K562 (cell line): ENCODE measurements around the gene BET1L. TPM values are rescaled to one million over a fixed set of nuclear protein-coding genes. Genes with fewer than 3 reads are reported as not detected.

ENCODE experiments used
- ATAC-seq: fragments of 200-7000 bp; cut with Tn5 transposase; 3 replicates; pipeline ENCODE4 v1.9.1; 2020; ENCODE audit warnings: moderate library complexity
- BruUV-seq: library from RNA; stranded (reverse); fragments of 400-500 nt; replicated peaks from 2 replicates; lab custom pipeline; 2021; lab: Mats Ljungman, UMichigan
- CTCF ChIA-PET: fragments of 300-600 bp; formaldehyde crosslinking; extraction: SDS; loops from one replicate; lab custom pipeline; 2021; ENCODE audit warnings: low intra/inter-chr PET ratio; lab: Yijun Ruan, JAX
- POLR2A ChIA-PET: fragments of 300-600, 350-650 bp; sonication (Branson Sonifier 250); formaldehyde crosslinking; extraction: SDS; loops from one replicate; lab custom pipeline; 2021; ENCODE audit warnings: antibody characterized with exemption, inconsistent platforms; lab: Yijun Ruan, JAX
- DNase-seq, 4 experiments: peaks; one replicate each; pipeline versions ENCODE4 v3.0.0 to v3.0.0-alpha.2; 2011 to 2018; ENCODE audit warnings: low spot score in 3 of 4, mixed read lengths in 3 of 4; ENCODE audit errors: extremely low read depth in 1 of 4
- FAIRE-seq: peaks from 2 replicates; lab custom pipeline; 2011; peaks lifted over from hg19 to GRCh38; lab: Jason Lieb, UNC
- H2AFZ ChIP-seq: 2 replicates; pipeline ENCODE4 v1.6.0; 2011; ENCODE audit warnings: low read depth, low read length, control low read depth, inconsistent platforms
- H3K27ac ChIP-seq: fragments of 200-600 bp; 3 replicates; pipeline ENCODE4 v1.8.0; 2011; ENCODE audit warnings: low read depth, mild to moderate bottlenecking, control low read depth, inconsistent platforms, low read length, moderate library complexity, mixed read lengths; ENCODE audit errors: extremely low read depth
- H3K27me3 ChIP-seq, 2 experiments: fragments of 300-600 bp in 1 of 2; 2 replicates in 1 of 2; 3 replicates in 1 of 2; pipeline versions ENCODE4 v1.6.0 to v1.8.0; 2011; ENCODE audit warnings: inconsistent platforms in 2 of 2, low read length in 2 of 2, mild to moderate bottlenecking in 1 of 2, mixed read lengths in 1 of 2, moderate library complexity in 1 of 2; ENCODE audit not compliant: control insufficient read depth in 2 of 2, insufficient read depth in 2 of 2
- H3K36me3 ChIP-seq: fragments of 300-600 bp; 3 replicates; pipeline ENCODE4 v1.8.0; 2011; ENCODE audit warnings: mild to moderate bottlenecking, low read length, inconsistent platforms; ENCODE audit not compliant: control insufficient read depth, insufficient read depth
- H3K4me1 ChIP-seq, 2 experiments: fragments of 200-600 bp in 1 of 2; replicated peaks in 1 of 2; 2 replicates in 1 of 2; 3 replicates in 1 of 2; pipeline versions ENCODE4 v1.5.1 to v1.8.0; 2011; ENCODE audit warnings: inconsistent platforms in 2 of 2, low read length in 2 of 2, mild to moderate bottlenecking in 1 of 2, mixed read lengths in 1 of 2, moderate library complexity in 1 of 2; ENCODE audit not compliant: control insufficient read depth in 2 of 2, insufficient read depth in 2 of 2
- H3K4me2 ChIP-seq: 2 replicates; pipeline ENCODE4 v1.6.1; 2011; ENCODE audit warnings: low read length, control low read depth, inconsistent platforms, mixed read lengths; ENCODE audit not compliant: insufficient read depth
- H3K4me3 ChIP-seq: fragments of 200-600 bp; sonication (generic), shearing (Covaris generic); 2 replicates; pipeline ENCODE4 v1.5.1; 2016; ENCODE audit warnings: control low read depth, inconsistent platforms
- H3K79me2 ChIP-seq: fragments of 200-600 bp; 3 replicates; pipeline ENCODE4 v1.8.0; 2011; ENCODE audit warnings: low read length, inconsistent platforms; ENCODE audit not compliant: control insufficient read depth, insufficient read depth
- H3K9ac ChIP-seq, 2 experiments: 2 replicates each; pipeline versions ENCODE4 v1.6.0 to v1.6.1; 2011; ENCODE audit warnings: low read depth in 2 of 2, low read length in 2 of 2, control low read depth in 1 of 2, inconsistent platforms in 1 of 2, mild to moderate bottlenecking in 1 of 2, mixed read lengths in 1 of 2; ENCODE audit not compliant: insufficient read depth in 1 of 2
- H3K9me1 ChIP-seq: one replicate; pipeline ENCODE4 v1.6.0; 2011; ENCODE audit warnings: inconsistent platforms, mild to moderate bottlenecking, low read length, moderate library complexity; ENCODE audit not compliant: control insufficient read depth, insufficient read depth
- H3K9me3 ChIP-seq: replicated peaks from 2 replicates; pipeline ENCODE4 v1.5.1; 2011; ENCODE audit warnings: low read depth, low read length, inconsistent platforms; ENCODE audit not compliant: control insufficient read depth, insufficient read depth
- H4K20me1 ChIP-seq: replicated peaks from 2 replicates; pipeline ENCODE4 v1.6.1; 2011; ENCODE audit warnings: low read length, inconsistent platforms, mixed read lengths; ENCODE audit not compliant: control insufficient read depth, insufficient read depth
- CEBPG ChIP-seq, 3 experiments: fragments of 200-800 bp in 1 of 3; sonication (Bioruptor generic) in 1 of 3; sonication (generic) in 1 of 3; formaldehyde crosslinking in 1 of 3; IDR thresholded peaks in 2 of 3; conservative IDR thresholded peaks in 1 of 3; 2 replicates each; pipeline versions ENCODE4 v1.6.1 to v1.8.0; 2016 to 2022; ENCODE audit warnings: missing compliant biosample characterization in 2 of 3, missing genetic modification characterization in 2 of 3, mild to moderate bottlenecking in 1 of 3, missing genetic modification reagents in 1 of 3
- POLR2AphosphoS2 ChIP-seq: IDR thresholded peaks from 2 replicates; pipeline ENCODE4 v1.6.1; 2012; ENCODE audit warnings: low read length, improper control_type of control experiment
- POLR2G ChIP-seq: fragments of 200-400 bp; formaldehyde crosslinking; IDR thresholded peaks from 2 replicates; pipeline ENCODE4 v1.6.1; 2017; ENCODE audit warnings: low read depth, mild to moderate bottlenecking, antibody characterized with exemption, low read length, moderate library complexity
- RBFOX2 ChIP-seq: fragments of 200-400 bp; formaldehyde crosslinking; IDR thresholded peaks from 2 replicates; pipeline ENCODE4 v1.6.1; 2017; ENCODE audit warnings: low read depth, mild to moderate bottlenecking, low read length, moderate library complexity
- WGBS: fragments of 100-300 bp; shearing (Covaris generic); methylation state at CpG from one replicate; pipeline ENCODE4 v1.1.6; 2016; ENCODE audit warnings: low coverage, mixed read lengths; ENCODE audit not compliant: insufficient coverage; ENCODE audit errors: missing lambda C conversion rate; 5-methylcytosine and 5-hydroxymethylcytosine counted together
- in situ Hi-C: fragments of 300-500 bp; cut with MboI; formaldehyde crosslinking; loops from 4 replicates; pipeline ENCODE4 v1.15.0; 2018; ENCODE audit warnings: inconsistent platforms, mixed read lengths
- intact Hi-C: fragments of 100-400 bp; cut with micrococcal nuclease; formaldehyde crosslinking; loops from 2 replicates; pipeline ENCODE4 v1.14.2; 2022
- polyA plus RNA-seq, 8 experiments: library from polyadenylated mRNA; depleted of rRNA in 4 of 8; stranded (reverse) in 5 of 8; unstranded in 3 of 8; fragments of >200 nt; fragmentation: Nextera tagmentation in 2 of 8; fragmentation: Illumina TruSeq in 1 of 8; extraction: Ambion mirVana in 2 of 8; extraction: Trizol in 1 of 8; gene quantifications; 2 replicates each; pipeline versions ENCODE4 v1.2.1 to v1.2.3, GENCODE V29; 2011 to 2014; ENCODE audit warnings: inconsistent platforms in 1 of 8, missing spikeins in 1 of 8
- total RNA-seq, 7 experiments: library from RNA; depleted of rRNA in 6 of 7; stranded (reverse); fragments of >200 nt in 6 of 7; fragmentation: Illumina TruSeq in 2 of 7; extraction: Trizol in 2 of 7; gene quantifications; 2 replicates each; pipeline versions ENCODE4 v1.2.1 to v1.2.3, GENCODE V29; 2011 to 2021; ENCODE audit warnings: low replicate concordance in 1 of 7
- TF ChIP-seq, protein P1 (sequence below): fragments of 450-650 bp; IDR thresholded peaks from 2 replicates; pipeline ENCODE4 v1.6.1; 2017; ENCODE audit warnings: mild to moderate bottlenecking, moderate library complexity

The BET1L gene
- total and polyA plus RNA-seq, 9 of the 15 experiments (the other 6 are each of a cell fraction or from before 2014, with no cell fraction given) = 9.9 to 69.1 (median 19.9) TPM

DNA sequence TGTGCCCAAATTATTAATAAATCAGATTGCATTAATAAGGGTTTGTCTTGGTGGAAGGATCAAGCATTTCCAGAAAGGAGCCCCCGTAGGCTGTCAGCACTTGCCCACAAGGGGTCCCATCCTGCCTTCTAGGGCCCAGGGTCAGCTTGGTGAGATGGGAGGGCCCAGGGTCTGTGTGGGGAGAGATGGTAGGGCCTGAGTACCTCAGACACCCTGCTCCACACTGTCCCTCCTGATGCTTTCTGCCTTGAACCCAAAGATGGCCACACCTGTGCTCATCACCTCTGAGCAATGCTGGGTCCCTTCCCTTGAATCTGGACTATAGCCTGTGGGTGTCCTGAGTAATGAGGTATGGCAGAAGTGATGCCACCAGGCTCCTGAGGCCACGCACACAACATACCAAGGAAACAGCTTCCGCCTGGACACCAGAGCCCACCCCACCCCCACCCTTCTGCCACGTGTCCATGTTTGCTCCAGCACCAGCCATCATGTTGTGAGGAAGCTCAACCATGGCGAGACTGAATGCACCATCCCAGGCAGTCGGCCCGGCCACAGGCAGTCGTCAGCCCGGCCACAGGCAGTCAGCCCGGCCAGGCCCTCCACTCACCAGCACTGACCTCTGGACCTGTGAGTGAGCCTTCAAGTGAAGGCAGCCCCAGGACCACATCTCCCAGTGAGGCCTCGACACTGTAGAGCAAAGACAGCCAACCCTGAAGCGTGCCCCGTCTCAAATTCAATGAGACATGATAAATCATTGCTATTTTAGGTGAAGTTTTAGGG, 6.8 kb downstream of the BET1L start:
- H3K36me3 ChIP-seq = peaks cover 38% of the 10 kb centered on the region
- H3K9me3 ChIP-seq = no peaks in the 10 kb centered on the region
- no TSS peak for BruUV-seq
- peaks cover 17% of the 10 kb centered on the region for H3K79me2 ChIP-seq
- no peak overlapping the region for H2AFZ ChIP-seq
- TF ChIP-seq CEBPG (CRISPR knock-in tag; IDR thresholded peaks at IDR 0.05) (no peak), CEBPG (tag; conservative IDR thresholded peaks at IDR 0.05 in 1 of 2, IDR thresholded peaks at IDR 0.05 in 1 of 2) (no peak), POLR2AphosphoS2 (0 out of 2 replicates have a peak, but pooled peaks have one; percentile 26), POLR2G (peak; percentile 50), RBFOX2 (peak; percentile 27; the same call in 1 of the 2 replicates)
- TF ChIP-seq, protein P1, sequence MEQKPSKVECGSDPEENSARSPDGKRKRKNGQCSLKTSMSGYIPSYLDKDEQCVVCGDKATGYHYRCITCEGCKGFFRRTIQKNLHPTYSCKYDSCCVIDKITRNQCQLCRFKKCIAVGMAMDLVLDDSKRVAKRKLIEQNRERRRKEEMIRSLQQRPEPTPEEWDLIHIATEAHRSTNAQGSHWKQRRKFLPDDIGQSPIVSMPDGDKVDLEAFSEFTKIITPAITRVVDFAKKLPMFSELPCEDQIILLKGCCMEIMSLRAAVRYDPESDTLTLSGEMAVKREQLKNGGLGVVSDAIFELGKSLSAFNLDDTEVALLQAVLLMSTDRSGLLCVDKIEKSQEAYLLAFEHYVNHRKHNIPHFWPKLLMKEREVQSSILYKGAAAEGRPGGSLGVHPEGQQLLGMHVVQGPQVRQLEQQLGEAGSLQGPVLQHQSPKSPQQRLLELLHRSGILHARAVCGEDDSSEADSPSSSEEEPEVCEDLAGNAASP = no peak
- TF ChIP-seq, all 486 proteins: peak for 3
- Histone ChIP-seq H3K9me1 (no peaks in the 10 kb centered on the region), H3K4me3 (no peak overlapping the region), H3K4me1 (peaks cover 14 to 43% of the 10 kb centered on the region in 2 experiments; a peak in 4 of 5 replicates), H3K9ac (no peak overlapping the region), H3K27me3 (no peaks in the 10 kb centered on the region), H3K4me2 (no peak overlapping the region), H3K27ac (no peak overlapping the region), H4K20me1 (peaks cover 14% of the 10 kb centered on the region)
- WGBS = 79% methylated on average over 10 of the region's 13 CpGs
- in situ Hi-C loops (no loop called here), intact Hi-C loops (no loop called here)
- no peak for ATAC-seq
- ChIA-PET CTCF (no interaction called here), POLR2A (interaction anchor here (0.6 kb wide), 1 partner anchor 248 kb away, joined by 3 read pairs; no protein-coding TSS in a partner anchor)
- no peak for FAIRE-seq
- no peak for DNase-seq
